Mucosa of stomach (tissue), 1 donor: ENCODE data around the gene ANO10.
"Not testable (repeated sequence)": the region's sequence is repeated elsewhere in the genome, so short reads cannot be mapped to it uniquely, and the experiment has no call there.

ENCODE experiments used
- H3K27me3 ChIP-seq: one replicate; pipeline ENCODE4 v1.7.0; 2013; ENCODE audit warnings: mild to moderate bottlenecking, low read length; ENCODE audit not compliant: control insufficient read depth, insufficient read depth
- H3K36me3 ChIP-seq: one replicate; pipeline ENCODE4 v1.7.0; 2013; ENCODE audit warnings: low read length; ENCODE audit not compliant: control insufficient read depth, insufficient read depth
- H3K4me1 ChIP-seq: one replicate; pipeline ENCODE4 v1.7.0; 2013; ENCODE audit warnings: mild to moderate bottlenecking, low read length; ENCODE audit not compliant: control insufficient read depth, insufficient read depth
- H3K4me3 ChIP-seq: one replicate; pipeline ENCODE4 v1.7.0; 2013; ENCODE audit warnings: low read length
- H3K9ac ChIP-seq: one replicate; pipeline ENCODE4 v1.7.0; 2013; ENCODE audit warnings: mild to moderate bottlenecking, low read length, moderate library complexity
- H3K9me3 ChIP-seq: one replicate; pipeline ENCODE4 v1.7.0; 2013; ENCODE audit warnings: mild to moderate bottlenecking, low read length, moderate library complexity; ENCODE audit not compliant: control insufficient read depth
- donor health status: Pancreatic carcinoma.

Gene ANO10

DNA sequence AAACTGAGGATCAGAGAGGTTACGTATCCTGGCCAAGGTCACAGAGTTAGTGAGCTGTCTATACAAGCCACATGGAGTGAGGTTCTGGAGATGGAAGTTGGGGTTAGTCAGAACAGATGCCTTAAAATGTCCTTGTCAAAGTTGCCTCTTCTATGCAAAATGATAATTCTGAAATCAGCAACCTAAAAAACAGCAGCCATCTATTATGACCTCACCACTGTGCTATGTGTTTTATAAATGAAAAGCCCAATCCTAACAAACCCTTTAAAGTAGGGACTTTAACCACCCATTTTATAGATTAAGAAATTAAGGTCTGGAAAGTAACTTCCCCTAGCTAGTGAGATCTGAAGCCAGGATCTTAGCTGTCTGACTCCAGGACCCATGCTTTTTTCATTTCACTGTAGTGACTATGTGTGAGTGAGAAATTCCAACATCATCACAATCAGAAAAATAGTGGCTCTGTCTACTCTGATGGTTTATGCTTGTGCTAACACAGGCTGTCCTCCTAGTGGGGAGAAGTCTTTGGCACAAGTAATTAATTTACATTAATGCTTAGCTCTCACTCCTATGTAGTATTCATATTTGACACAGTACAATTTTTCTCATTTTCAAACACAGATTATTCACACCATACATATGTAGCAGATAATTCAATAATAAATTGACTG is 143.6 kb downstream of the ANO10 start:
- no peaks in the 10 kb centered on the region for H3K27me3 ChIP-seq
- H3K9ac ChIP-seq, result no peak overlapping the region
- H3K4me3 ChIP-seq, result no peak overlapping the region
- no peaks in the 10 kb centered on the region for H3K4me1 ChIP-seq
- H3K9me3 ChIP-seq, result no peaks in the 10 kb centered on the region
- no peaks in the 10 kb centered on the region for H3K36me3 ChIP-seq

DNA sequence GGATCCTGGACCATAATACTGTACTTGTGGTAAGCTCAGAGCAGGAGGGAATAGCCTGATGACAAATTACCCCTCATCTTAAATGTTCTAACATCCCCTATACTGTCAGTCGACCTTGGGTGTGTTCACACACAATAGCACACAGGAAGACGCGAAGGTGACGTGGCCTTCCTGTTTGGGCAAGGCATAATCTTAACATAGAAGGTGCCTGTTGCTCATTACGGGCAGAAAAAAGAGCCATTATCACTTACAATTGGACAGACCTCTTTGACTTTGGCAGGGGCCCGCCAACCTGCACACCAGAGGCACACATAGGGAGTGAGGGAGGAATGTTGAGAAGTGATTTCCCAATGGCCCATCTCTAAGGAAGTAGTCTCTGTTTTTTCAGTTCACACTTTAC is 144.2 kb downstream of the ANO10 start:
- no peak overlapping the region for H3K4me3 ChIP-seq
- no peak overlapping the region for H3K9ac ChIP-seq
- no peaks in the 10 kb centered on the region for H3K36me3 ChIP-seq
- no peaks in the 10 kb centered on the region for H3K4me1 ChIP-seq
- no peaks in the 10 kb centered on the region for H3K27me3 ChIP-seq
- no peaks in the 10 kb centered on the region for H3K9me3 ChIP-seq

DNA sequence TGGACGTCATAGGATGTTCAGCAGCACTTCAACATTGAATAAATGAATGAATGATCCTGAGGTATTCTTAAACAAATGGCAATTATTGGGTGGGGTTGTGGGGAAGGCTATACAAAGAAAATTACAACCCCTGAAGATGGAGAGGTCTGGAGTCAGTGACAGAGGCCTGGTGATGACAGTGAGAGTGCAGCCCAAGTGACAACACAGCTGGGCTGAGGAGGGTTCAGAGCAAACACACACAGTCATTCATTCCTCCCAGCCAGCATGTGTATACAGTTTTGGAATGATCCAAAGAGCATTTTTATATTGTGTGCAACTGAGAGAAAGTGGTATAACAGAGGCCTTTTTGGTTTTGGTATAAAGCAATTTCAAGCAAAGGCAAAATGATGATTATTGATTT is 148.1 kb downstream of the ANO10 start:
- H3K9ac ChIP-seq, result no peak overlapping the region
- H3K4me1 ChIP-seq, result no peaks in the 10 kb centered on the region
- H3K4me3 ChIP-seq, result no peak overlapping the region
- H3K36me3 ChIP-seq, result no peaks in the 10 kb centered on the region
- H3K9me3 ChIP-seq, result no peaks in the 10 kb centered on the region
- H3K27me3 ChIP-seq, result no peaks in the 10 kb centered on the region

DNA sequence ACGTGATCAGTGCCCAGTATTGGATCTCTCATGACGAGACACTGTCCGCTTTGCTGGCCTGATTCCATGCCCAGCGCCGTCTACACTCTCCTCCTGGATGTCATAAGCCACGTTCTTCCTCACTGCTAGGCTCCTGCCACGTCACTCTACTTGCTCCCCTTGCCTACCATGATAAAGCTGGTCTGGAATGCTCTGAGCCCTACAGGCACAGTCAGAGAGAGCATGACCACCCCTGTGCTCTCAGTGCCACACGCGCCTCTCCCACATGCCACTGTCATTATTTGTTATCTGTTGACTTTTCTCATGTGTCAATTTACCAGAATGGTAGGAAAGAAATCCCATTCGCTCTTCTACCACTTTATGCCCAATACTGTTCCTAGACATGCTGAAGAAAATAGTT is 148.6 kb downstream of the ANO10 start:
- Histone ChIP-seq H3K27me3 (no peaks in the 10 kb centered on the region), H3K4me3 (no peak overlapping the region), H3K9me3 (no peaks in the 10 kb centered on the region), H3K4me1 (no peaks in the 10 kb centered on the region), H3K36me3 (no peaks in the 10 kb centered on the region), H3K9ac (no peak overlapping the region)

DNA sequence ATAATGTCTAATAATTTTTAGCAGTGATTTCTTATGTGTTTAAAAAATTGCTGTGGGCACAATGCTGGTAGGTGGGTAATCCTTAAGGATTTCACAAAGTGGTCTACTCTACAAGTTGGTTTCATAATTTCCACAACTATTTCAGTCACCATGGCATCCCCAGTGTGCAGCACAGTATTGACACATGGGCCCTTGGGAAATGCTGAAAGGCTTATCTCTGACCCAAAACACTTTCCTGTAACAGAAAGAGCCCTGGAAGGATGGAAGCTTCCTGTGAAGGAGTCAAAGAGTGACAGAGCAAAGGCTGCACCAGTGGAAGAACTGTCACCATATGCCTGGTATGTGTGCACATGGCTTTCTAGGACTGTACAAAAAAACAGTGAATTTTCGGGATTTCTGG is 153.7 kb downstream of the ANO10 start:
- H3K9me3 ChIP-seq, result no peaks in the 10 kb centered on the region
- H3K4me1 ChIP-seq, result peaks cover 6% of the 10 kb centered on the region
- no peak overlapping the region for H3K9ac ChIP-seq
- no peak overlapping the region for H3K4me3 ChIP-seq
- no peaks in the 10 kb centered on the region for H3K27me3 ChIP-seq
- H3K36me3 ChIP-seq, result no peaks in the 10 kb centered on the region

DNA sequence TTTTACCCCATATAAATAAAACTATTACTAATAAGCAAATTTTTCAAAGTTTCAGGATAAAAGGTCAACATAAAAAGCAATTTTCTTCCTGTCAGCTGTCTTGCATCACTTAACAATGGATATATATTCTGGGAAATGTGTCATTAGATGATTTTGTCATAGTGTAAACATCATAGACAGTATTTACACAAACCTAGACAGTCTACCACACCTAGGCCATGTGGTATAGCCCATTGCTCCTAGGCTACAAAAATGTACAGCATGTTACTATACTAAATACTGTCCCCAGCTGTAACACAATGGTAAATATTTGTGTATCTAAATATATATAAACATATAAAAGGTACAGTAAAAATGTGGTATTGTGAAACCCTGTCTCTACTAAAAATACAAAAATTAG is 156.7 kb downstream of the ANO10 start:
- Histone ChIP-seq H3K36me3 (no peaks in the 10 kb centered on the region), H3K4me3 (no peak overlapping the region), H3K9ac (no peak overlapping the region), H3K27me3 (no peaks in the 10 kb centered on the region), H3K4me1 (peaks cover 6% of the 10 kb centered on the region), H3K9me3 (no peaks in the 10 kb centered on the region)

DNA sequence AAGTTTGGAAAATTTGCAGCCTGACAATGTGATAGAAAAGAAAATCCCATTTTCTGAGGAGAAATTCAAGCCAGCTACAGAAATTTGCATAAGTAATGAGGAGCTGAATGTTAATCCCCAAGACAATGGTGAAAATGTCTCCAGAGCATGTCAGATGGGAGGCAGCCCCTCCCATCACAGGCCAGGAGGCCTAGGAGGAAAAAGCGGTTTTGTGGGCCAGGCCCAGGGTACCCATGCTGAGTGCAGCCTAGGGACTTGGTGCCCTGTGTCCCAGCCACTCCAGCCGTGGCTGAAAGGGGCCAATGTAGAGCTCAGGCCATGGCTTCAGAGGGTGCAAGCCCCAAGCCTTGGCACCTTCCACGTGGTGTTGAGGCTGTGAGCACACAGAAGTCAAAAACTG is 159.2 kb downstream of the ANO10 start:
- not testable (repeated sequence) for H3K4me3 ChIP-seq, H3K9me3 ChIP-seq, H3K36me3 ChIP-seq, H3K27me3 ChIP-seq, H3K9ac ChIP-seq, H3K4me1 ChIP-seq

DNA sequence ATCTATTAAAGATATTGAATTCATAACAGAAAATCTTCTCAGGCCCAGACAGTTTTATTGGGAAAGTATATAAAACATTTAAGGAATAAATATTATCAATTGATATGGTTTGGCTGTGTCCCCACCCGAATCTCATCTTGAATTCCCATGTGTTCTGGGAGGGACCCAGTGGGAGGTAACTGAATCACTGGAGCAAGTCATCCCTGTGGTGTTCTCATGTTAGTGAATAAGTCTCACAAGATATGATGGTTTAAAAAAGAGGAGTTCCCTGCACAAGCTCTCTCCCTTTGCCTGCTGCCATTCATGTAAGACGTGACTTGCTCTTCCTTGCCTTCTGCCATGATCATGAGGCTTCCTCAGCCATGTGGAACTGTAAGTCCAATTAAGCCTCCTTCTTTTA is 160.5 kb downstream of the ANO10 start:
- Histone ChIP-seq H3K36me3 (no peaks in the 10 kb centered on the region), H3K4me1 (peaks cover 6% of the 10 kb centered on the region), H3K9me3 (no peaks in the 10 kb centered on the region), H3K9ac (no peak overlapping the region), H3K4me3 (no peak overlapping the region), H3K27me3 (no peaks in the 10 kb centered on the region)

DNA sequence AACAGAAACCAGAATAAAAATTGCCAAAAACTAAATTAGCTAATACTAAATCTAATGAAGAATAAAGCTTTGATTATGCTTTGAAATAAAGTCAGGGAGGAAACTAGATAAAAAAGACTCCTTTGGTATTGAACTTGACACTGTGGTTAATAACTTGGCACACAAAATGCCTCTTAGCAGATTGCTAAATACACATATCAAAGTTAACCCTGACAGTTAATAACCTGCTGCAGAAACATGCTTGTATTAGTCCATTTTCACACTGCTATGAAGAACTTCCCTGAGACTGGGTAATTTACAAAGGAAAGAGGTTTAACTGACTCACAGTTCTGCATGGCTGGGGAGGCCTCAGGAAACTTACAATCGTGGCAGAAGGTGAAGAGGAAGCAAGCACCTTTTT is 164.8 kb downstream of the ANO10 start:
- not testable (repeated sequence) for H3K27me3 ChIP-seq

DNA sequence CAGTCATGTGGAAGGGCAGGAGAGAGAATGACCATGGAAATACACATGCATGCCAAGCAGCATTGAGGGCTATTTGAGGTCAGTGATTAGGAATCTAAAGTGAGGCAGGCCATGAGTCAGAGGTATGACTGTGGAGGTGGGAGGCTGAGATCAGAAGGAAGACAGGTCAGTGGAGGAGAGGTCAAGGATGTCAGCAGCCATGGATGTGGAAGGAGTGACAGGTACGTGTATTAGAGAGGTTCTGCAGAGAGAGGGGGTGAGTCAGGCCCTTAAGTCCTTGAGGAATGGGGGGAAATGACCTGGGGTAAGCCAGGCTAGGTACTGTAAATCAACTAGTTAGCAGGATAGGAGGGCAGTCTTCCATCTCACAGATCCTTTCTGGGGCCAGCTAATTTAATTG is 166.6 kb downstream of the ANO10 start:
- H3K9me3 ChIP-seq, result no peaks in the 10 kb centered on the region
- H3K9ac ChIP-seq, result no peak overlapping the region
- no peaks in the 10 kb centered on the region for H3K27me3 ChIP-seq

More for the DNA sequence above, 164.8 kb downstream of the ANO10 start:
- not testable (repeated sequence) for H3K9ac ChIP-seq, H3K4me1 ChIP-seq, H3K9me3 ChIP-seq, H3K4me3 ChIP-seq, H3K36me3 ChIP-seq

DNA sequence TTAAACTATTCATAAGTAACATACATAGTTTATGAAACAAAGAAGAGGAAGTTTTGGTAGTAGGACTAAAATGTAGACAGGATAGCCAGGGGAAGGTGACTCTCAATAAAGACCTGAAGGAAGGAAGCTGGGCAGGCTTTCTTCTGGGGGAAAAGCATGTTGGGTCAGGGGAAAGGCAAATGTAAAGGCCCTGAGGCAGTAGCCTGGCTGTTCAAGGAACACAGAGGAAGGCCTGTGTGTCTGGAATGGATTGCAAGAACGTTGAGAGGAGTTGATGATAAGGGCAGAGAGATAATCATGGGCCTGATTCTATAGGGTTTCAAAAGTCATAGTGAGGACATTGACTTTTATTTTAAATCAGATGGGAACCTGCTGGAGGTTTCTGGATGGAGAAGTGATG is 167.8 kb downstream of the ANO10 start:
- H3K4me3 ChIP-seq, result no peak overlapping the region
- H3K4me1 ChIP-seq, result no peaks in the 10 kb centered on the region
- no peak overlapping the region for H3K9ac ChIP-seq
- no peaks in the 10 kb centered on the region for H3K9me3 ChIP-seq
- H3K27me3 ChIP-seq, result no peaks in the 10 kb centered on the region
- H3K36me3 ChIP-seq, result no peaks in the 10 kb centered on the region

More for the DNA sequence above, 166.6 kb downstream of the ANO10 start:
- H3K36me3 ChIP-seq, result no peaks in the 10 kb centered on the region
- H3K4me3 ChIP-seq, result no peak overlapping the region
- no peaks in the 10 kb centered on the region for H3K4me1 ChIP-seq

DNA sequence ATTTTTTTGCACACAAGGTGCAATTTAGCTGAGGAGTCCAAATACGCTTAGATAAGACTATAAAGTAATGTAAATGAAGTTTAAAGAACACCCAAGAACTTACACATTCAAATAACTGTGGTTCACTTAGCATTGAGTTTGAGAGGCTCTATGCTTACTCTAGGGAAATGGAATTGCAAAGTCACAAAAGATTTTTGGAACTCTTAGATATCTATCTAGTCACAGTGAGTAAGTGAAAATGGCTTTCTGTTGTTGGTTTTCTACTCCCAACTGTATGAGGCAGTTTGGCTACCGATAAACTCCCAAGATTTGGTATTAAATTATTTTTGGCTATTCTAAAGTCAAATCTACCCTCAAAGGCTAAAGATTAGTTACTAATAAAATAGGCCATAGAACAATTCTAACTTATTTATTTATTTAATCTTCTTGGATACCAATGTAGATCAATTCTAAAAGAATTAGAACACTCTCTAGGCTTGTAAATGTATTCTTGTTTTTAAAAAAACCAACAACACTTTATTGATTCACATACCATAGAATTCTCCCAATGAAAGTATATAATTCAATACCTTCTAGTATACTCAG is 170.0 kb downstream of the ANO10 start:
- no peak overlapping the region for H3K4me3 ChIP-seq
- no peaks in the 10 kb centered on the region for H3K27me3 ChIP-seq
- no peaks in the 10 kb centered on the region for H3K9me3 ChIP-seq
- no peak overlapping the region for H3K9ac ChIP-seq
- H3K36me3 ChIP-seq, result no peaks in the 10 kb centered on the region
- no peaks in the 10 kb centered on the region for H3K4me1 ChIP-seq

DNA sequence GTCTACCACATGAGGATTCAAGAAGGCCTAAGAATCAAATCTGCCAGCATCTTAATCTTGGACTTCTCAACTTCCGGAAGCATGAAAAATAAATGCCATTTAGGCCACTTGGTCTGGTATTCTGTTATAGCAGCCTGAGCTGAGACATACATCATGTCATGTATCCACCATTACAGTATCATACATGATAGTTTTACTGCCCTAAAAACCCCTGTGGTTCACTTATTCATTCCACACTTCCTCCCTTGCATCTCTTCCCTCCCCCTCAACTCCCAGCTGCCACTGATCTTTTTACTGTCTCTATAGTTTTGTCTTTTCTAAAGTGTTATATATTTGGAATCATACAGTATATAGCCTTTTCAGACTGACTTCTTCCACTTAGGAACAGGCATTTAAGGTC is 173.7 kb downstream of the ANO10 start:
- Histone ChIP-seq H3K9ac (no peak overlapping the region), H3K4me1 (no peaks in the 10 kb centered on the region), H3K4me3 (no peak overlapping the region), H3K27me3 (no peaks in the 10 kb centered on the region), H3K9me3 (no peaks in the 10 kb centered on the region), H3K36me3 (no peaks in the 10 kb centered on the region)
